ENCODE data around the gene TSEN2.
"Not testable (repeated sequence)": the region's sequence is repeated elsewhere in the genome, so short reads cannot be mapped to it uniquely, and the experiment has no call there.

Gene TSEN2

GRCh38 chr3:12484198-12484982 is at the start of gene TSEN2:
Gene TSEN2, plus strand, starts transcription at chr3:12484480. Its CDS starts 5,321 bp downstream, at chr3:12489801.
- peak; percentile 95 for DNase-seq

GRCh38 chr3:12436514-12437220 is 47.6 kb upstream of the TSEN2 start:
- DNase-seq: no peak

GRCh38 chr3:12437221-12437605 is 47.1 kb upstream of the TSEN2 start:
- DNase-seq: no peak

- no peak for DNase-seq
Measured at GRCh38 chr3:12437861-12438260, 46.4 kb upstream of the TSEN2 start.

GRCh38 chr3:12438318-12438717 is 46.0 kb upstream of the TSEN2 start:
- DNase-seq: no peak

- no peak for DNase-seq
Measured at GRCh38 chr3:12439161-12439940, 44.9 kb upstream of the TSEN2 start.

GRCh38 chr3:12440927-12441714 is 43.2 kb upstream of the TSEN2 start:
- peak; percentile 9 for DNase-seq

GRCh38 chr3:12442654-12443501 is 41.4 kb upstream of the TSEN2 start:
- DNase-seq: no peak

- no peak for DNase-seq
Measured at GRCh38 chr3:12443781-12444522, 40.3 kb upstream of the TSEN2 start.

- DNase-seq: no peak
Measured at GRCh38 chr3:12444582-12445471, 39.5 kb upstream of the TSEN2 start.

GRCh38 chr3:12445523-12446240 is 38.6 kb upstream of the TSEN2 start:
- no peak for DNase-seq

GRCh38 chr3:12446298-12446697 is 38.0 kb upstream of the TSEN2 start:
- no peak for DNase-seq

GRCh38 chr3:12447075-12447474 is 37.2 kb upstream of the TSEN2 start:
- DNase-seq: no peak

- DNase-seq: not testable (repeated sequence)
Measured at GRCh38 chr3:12448404-12449202, 35.7 kb upstream of the TSEN2 start.

GRCh38 chr3:12449889-12450682 is 34.2 kb upstream of the TSEN2 start:
- no peak for DNase-seq

GRCh38 chr3:12451481-12451880 is 32.8 kb upstream of the TSEN2 start:
- no peak for DNase-seq

GRCh38 chr3:12451960-12452359 is 32.3 kb upstream of the TSEN2 start:
- no peak for DNase-seq

All from NCI-H1092 (cell line).